GM19397 (cell line): Measurements from ENCODE around the gene ADD1.

ENCODE experiments used
- ATAC-seq: cut with Tn5 transposase; IDR thresholded peaks from one replicate; pipeline ENCODE4 v1.9.1; 2021; ENCODE audit warnings: mild to moderate bottlenecking, moderate library complexity; ENCODE audit not compliant: unreplicated experiment

The ADD1 gene

GRCh38 chr4:2879026-2879425 is 35.4 kb downstream of the ADD1 start:
- no peak for ATAC-seq

GRCh38 chr4:2881431-2881830 is 37.8 kb downstream of the ADD1 start:
- no peak for ATAC-seq

DNA sequence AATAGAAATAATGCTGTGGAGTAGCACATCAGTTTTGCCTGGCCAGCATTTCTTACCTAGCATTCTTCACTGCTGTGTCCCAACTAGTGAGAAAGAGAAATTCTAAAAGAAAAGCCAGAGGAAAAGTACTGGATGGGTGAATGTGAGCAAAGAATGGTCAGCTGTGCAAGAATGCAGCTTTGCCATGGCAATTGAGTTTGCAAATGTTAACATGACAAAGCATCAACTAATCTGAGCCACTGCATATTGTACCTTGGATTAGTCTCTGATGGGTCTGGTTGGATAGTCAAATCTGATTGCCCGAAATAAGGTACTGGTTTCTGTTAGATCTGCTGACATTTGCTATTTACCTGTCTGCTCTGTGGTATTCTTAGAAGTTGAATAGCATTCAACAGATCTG is 38.7 kb downstream of the ADD1 start:
- no peak for ATAC-seq

GRCh38 chr4:2886161-2886560 is 42.5 kb downstream of the ADD1 start:
- ATAC-seq, result no peak

GRCh38 chr4:2886622-2887021 is 43.0 kb downstream of the ADD1 start:
- ATAC-seq, result no peak

- ATAC-seq, result no peak
Observed at GRCh38 chr4:2887343-2887742, 43.7 kb downstream of the ADD1 start.

- ATAC-seq, result no peak
Observed at GRCh38 chr4:2888886-2889285, 45.2 kb downstream of the ADD1 start.

- no peak for ATAC-seq
Observed at GRCh38 chr4:2891294-2891693, 47.6 kb downstream of the ADD1 start.

GRCh38 chr4:2893772-2894171 is 50.1 kb downstream of the ADD1 start:
- ATAC-seq, result no peak

GRCh38 chr4:2898001-2898400 is 54.4 kb downstream of the ADD1 start:
- ATAC-seq, result no peak

- no peak for ATAC-seq
Observed at GRCh38 chr4:2900741-2901140, 57.1 kb downstream of the ADD1 start.

DNA sequence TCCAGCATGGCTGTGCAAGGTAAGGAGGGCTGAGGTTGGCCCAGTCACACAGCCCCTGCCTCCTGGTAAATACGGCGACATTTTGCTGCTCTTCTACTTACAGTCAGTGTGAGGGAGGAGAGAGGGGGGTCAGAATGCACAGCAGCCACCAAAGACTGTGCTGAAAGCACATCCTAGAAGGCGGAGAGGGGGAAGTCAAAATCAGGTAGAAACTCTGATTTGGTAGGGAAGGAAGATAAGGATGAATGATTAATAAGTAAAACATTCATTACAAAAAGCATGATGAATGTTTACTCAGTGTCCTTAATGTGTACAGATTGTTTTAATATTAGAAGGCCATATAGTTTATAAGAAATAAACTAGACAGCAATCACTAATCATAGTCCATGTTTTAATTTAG is 57.5 kb downstream of the ADD1 start:
- no peak for ATAC-seq

GRCh38 chr4:2902126-2902525 is 58.5 kb downstream of the ADD1 start:
- ATAC-seq, result no peak

DNA sequence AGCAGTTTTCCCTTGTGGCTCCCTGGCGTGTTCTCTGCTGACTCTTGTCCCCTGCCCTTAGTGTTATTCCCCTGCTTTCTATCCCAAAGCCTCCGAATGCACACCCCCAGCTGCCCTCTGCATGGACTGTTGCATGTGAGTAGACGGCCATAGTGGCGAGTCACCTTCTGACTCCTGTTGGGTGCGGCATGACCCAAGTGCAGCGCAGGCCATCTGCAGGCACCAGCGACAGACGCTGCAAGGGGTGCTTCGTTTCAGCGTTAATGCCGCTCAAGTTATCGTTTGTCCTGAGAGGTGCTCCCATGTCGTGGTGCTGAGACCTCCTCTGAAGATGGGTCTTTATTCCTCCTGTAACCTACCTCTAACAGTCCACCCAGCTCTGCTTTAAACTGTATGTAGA is 61.9 kb downstream of the ADD1 start:
- ATAC-seq, result no peak

DNA sequence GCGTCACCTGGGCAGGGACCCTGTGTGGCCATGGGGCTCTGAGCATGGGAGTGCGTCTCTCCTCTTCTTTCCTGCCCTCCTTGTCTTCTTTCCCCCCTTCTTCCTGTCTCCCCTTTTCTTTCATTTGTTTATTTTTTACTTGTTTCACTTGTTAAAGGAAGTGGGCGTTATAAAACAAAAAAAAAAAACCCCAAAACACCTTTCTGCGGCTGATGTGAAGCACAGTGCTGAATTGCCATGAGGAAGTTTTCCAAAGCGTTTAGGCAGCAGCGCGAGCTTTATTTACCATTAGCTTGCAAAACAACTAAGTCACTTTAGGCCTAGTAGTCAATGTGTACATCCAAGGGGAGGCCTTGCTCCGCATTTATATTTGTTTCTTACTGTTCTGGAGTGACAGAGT is 62.6 kb downstream of the ADD1 start:
- ATAC-seq, result no peak

- no peak for ATAC-seq
Observed at GRCh38 chr4:2907226-2907625, 63.6 kb downstream of the ADD1 start.

DNA sequence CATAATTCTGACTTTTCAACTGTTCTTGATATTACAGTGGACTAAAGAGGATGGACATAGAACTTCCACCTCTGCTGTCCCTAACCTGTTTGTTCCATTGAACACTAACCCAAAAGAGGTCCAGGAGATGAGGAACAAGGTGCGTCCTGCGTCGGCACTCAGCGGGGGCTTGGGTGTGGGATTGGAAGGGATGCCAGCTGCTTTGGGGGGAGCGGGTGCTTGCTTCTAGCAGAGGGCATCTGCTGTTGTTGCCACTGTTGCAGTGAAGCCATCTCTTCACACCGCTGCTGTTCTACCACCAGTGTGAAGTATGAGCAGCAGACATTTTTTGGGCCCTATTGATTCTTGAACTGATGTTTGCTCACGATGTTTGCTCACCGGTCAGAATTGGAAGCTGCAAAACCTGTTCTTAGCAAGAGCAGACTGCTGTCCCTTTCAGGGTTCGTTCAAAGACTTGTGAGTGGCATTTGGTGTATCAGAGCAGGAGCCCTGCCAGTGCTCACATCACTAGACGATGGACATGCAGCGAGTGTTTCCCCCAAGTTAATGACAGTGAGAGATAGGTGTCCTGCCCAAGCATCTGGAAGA is 64.2 kb downstream of the ADD1 start:
- ATAC-seq, result no peak

- no peak for ATAC-seq
Observed at GRCh38 chr4:2908686-2909085, 65.0 kb downstream of the ADD1 start.

GRCh38 chr4:2909583-2909982 is 65.9 kb downstream of the ADD1 start:
- no peak for ATAC-seq

DNA sequence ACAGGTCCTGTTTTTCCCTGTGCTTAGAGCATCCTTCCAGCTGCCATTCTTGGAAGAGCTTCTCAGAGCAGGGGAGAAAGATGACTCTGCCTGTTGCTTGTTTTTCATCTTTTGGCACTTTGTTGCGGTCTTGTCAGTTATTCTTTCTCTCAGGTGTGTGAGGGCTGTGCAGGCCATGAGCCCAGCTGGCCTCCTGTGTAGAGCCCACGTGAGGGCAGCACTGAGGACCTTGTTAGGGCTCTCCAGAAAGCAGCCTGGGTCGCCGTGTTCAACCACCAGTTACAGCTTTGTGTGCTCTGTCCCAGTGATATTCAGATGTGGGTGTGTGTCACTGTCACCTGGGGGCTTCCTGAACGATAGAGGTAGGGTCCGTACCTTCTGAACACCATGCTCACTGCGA is 66.8 kb downstream of the ADD1 start:
- no peak for ATAC-seq

- no peak for ATAC-seq
Observed at GRCh38 chr4:2911868-2912267, 68.2 kb downstream of the ADD1 start.

DNA sequence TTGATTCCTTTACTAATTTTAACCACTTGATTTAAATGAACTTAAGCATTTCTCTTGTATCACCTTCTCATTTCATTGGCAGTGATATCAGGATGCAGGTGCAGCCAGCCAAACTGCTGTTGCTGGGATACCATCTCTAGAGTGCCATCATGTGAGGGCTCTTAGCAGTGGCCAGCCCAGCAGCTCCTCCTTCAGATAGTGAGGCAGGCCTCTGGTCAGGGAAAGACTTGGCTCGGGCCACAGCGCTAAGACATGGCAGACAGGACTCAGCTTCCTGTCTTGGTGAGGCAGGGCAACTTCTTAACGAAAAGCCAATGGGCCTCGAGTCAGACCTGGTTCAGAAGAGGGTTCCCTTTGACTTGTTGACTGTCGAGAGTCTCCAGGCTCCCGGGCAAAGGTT is 69.5 kb downstream of the ADD1 start:
- ATAC-seq, result no peak

GRCh38 chr4:2914256-2915126 is 70.8 kb downstream of the ADD1 start:
- no peak for ATAC-seq
